Stimulated activated CD8-positive, alpha-beta memory T cell treated with anti-CD3 and anti-CD28 coated beads, Interleukin-12 subunit alpha, Interleukin-12 subunit beta, amount 100 ng/mL, for 1 hour (primary cell): ENCODE results near the gene PDE8A.
"Not testable (repeated sequence)": the region's sequence is repeated elsewhere in the genome, so short reads cannot be mapped to it uniquely, and the experiment has no call there.

Source experiments
- DNase-seq: peaks from one replicate; pipeline ENCODE4 v3.0.0-alpha.2; 2020; ENCODE audit warnings: low read depth

PDE8A gene

GRCh38 chr15:84961707-84962106 lies 19.9 kb upstream of the PDE8A start:
- no peak for DNase-seq

- no peak for DNase-seq
Measured at GRCh38 chr15:84962955-84963354, 18.7 kb upstream of the PDE8A start.

- DNase-seq, result no peak
Measured at GRCh38 chr15:84967380-84967779, 14.3 kb upstream of the PDE8A start.

- DNase-seq, result no peak
Measured at GRCh38 chr15:84968301-84968700, 13.4 kb upstream of the PDE8A start.

GRCh38 chr15:84969257-84969656 lies 12.4 kb upstream of the PDE8A start:
- DNase-seq, result no peak

- DNase-seq, result no peak
Measured at GRCh38 chr15:84970843-84971242, 10.8 kb upstream of the PDE8A start.

GRCh38 chr15:84973492-84974460 lies 7.9 kb upstream of the PDE8A start:
- DNase-seq, result no peak

GRCh38 chr15:84975871-84976351 lies 5.7 kb upstream of the PDE8A start:
- no peak for DNase-seq

- DNase-seq, result no peak
Measured at GRCh38 chr15:84976746-84977345, 4.8 kb upstream of the PDE8A start.

GRCh38 chr15:84979651-84980050 lies 2.0 kb upstream of the PDE8A start:
- DNase-seq, result no peak

- DNase-seq, result peak; percentile 83
Measured at GRCh38 chr15:84980196-84981053, 1.2 kb upstream of the PDE8A start.

GRCh38 chr15:84981054-84981710 lies 474 bp upstream of the PDE8A start:
- DNase-seq, result peak; percentile 90

GRCh38 chr15:84982301-84982920 lies 755 bp downstream of the PDE8A start:
- peak; percentile 21 for DNase-seq

- no peak for DNase-seq
Measured at GRCh38 chr15:84983294-84983693, 1.6 kb downstream of the PDE8A start.

GRCh38 chr15:84983711-84984110 lies 2.1 kb downstream of the PDE8A start:
- no peak for DNase-seq

GRCh38 chr15:84985158-84985557 lies 3.5 kb downstream of the PDE8A start:
- DNase-seq, result no peak

- DNase-seq, result not testable (repeated sequence)
Measured at GRCh38 chr15:84987351-84987750, 5.7 kb downstream of the PDE8A start.

- DNase-seq, result no peak
Measured at GRCh38 chr15:84987949-84988624, 6.4 kb downstream of the PDE8A start.

GRCh38 chr15:84988909-84989644 lies 7.4 kb downstream of the PDE8A start:
- DNase-seq, result no peak

GRCh38 chr15:84990507-84990906 lies 8.9 kb downstream of the PDE8A start:
- no peak for DNase-seq
